NCI-H774 (cell line): ENCODE results near the gene CDC14A.

Source experiments
- DNase-seq: peaks from one replicate; lab custom pipeline; 2025; lab: John Stamatoyannopoulos, UW

CDC14A gene

GRCh38 chr1:100494393-100495084 lies 142.2 kb downstream of the CDC14A start:
- DNase-seq: no peak

GRCh38 chr1:100496896-100497295 lies 144.6 kb downstream of the CDC14A start:
- DNase-seq: no peak

GRCh38 chr1:100497796-100498195 lies 145.5 kb downstream of the CDC14A start:
- no peak for DNase-seq

- DNase-seq: no peak
These were observed 147.0 kb downstream of the CDC14A start for GRCh38 chr1:100499194-100499811.

GRCh38 chr1:100502052-100502792 lies 149.9 kb downstream of the CDC14A start:
- DNase-seq: peak; percentile 16

GRCh38 chr1:100506217-100506616 lies 153.9 kb downstream of the CDC14A start:
- no peak for DNase-seq

- DNase-seq: no peak
These were observed 158.1 kb downstream of the CDC14A start for GRCh38 chr1:100510451-100510850.

GRCh38 chr1:100511058-100511457 lies 158.8 kb downstream of the CDC14A start:
- no peak for DNase-seq

GRCh38 chr1:100511773-100512172 lies 159.5 kb downstream of the CDC14A start:
- DNase-seq: no peak

GRCh38 chr1:100512803-100513352 lies 160.6 kb downstream of the CDC14A start:
- DNase-seq: no peak

- no peak for DNase-seq
These were observed 164.6 kb downstream of the CDC14A start for GRCh38 chr1:100516857-100517256.

GRCh38 chr1:100517515-100517914 lies 165.2 kb downstream of the CDC14A start:
- no peak for DNase-seq

GRCh38 chr1:100518023-100518422 lies 165.7 kb downstream of the CDC14A start:
- no peak for DNase-seq

- DNase-seq: no peak
These were observed 170.8 kb downstream of the CDC14A start for GRCh38 chr1:100523038-100523652.

- no peak for DNase-seq
These were observed 172.0 kb downstream of the CDC14A start for GRCh38 chr1:100524355-100524754.

- DNase-seq: no peak
These were observed 174.6 kb downstream of the CDC14A start for GRCh38 chr1:100526894-100527293.

GRCh38 chr1:100528871-100529270 lies 176.6 kb downstream of the CDC14A start:
- no peak for DNase-seq

- no peak for DNase-seq
These were observed 177.8 kb downstream of the CDC14A start for GRCh38 chr1:100530141-100530540.

GRCh38 chr1:100530880-100531487 lies 178.7 kb downstream of the CDC14A start:
- no peak for DNase-seq

GRCh38 chr1:100532645-100533044 lies 180.3 kb downstream of the CDC14A start:
- no peak for DNase-seq

GRCh38 chr1:100535264-100535663 lies 183.0 kb downstream of the CDC14A start:
- no peak for DNase-seq

GRCh38 chr1:100536031-100536430 lies 183.7 kb downstream of the CDC14A start:
- DNase-seq: no peak
